Stimulated activated naive B cell treated with anti-CD40 and anti-IgM and Interleukin-4, amounts not matched to agents 10 μg/mL and 1 μg/mL and 100 μg/mL, for 72 hours (primary cell): Measurements from ENCODE around the gene ZNF408.
A peak's percentile ranks its signal among the peaks of the same experiment; 100 is the strongest.

Experiments
- ATAC-seq, 2 donors: fragments of 150-1000 bp; cut with Tn5 transposase; replicated peaks; 2 replicates each; pipeline ENCODE4 v1.10.0; 2021; ENCODE audit warnings: moderate library complexity in 1 of 2
- DNase-seq: peaks from one replicate; pipeline ENCODE4 v3.0.0; 2021
- H3K27ac Mint-ChIP-seq: one replicate; pipeline ENCODE4 v1.8.0; 2022; ENCODE audit warnings: mild to moderate bottlenecking, mixed read lengths
- H3K27me3 Mint-ChIP-seq, 2 donors: one replicate each; pipeline ENCODE4 v1.8.0; 2022; ENCODE audit warnings: mixed read lengths in 2 of 2
- H3K36me3 Mint-ChIP-seq, 2 donors: one replicate each; pipeline ENCODE4 v1.8.0; 2022; ENCODE audit warnings: mixed read lengths in 2 of 2, mild to moderate bottlenecking in 1 of 2
- H3K4me1 Mint-ChIP-seq, 2 donors: one replicate each; pipeline ENCODE4 v1.8.0; 2022; ENCODE audit warnings: mixed read lengths in 2 of 2, mild to moderate bottlenecking in 1 of 2
- H3K4me3 Mint-ChIP-seq, 2 donors: one replicate each; pipeline ENCODE4 v1.8.0; 2022; ENCODE audit warnings: mild to moderate bottlenecking in 2 of 2, mixed read lengths in 2 of 2, moderate library complexity in 1 of 2
- H3K9me3 Mint-ChIP-seq, 2 donors: one replicate each; pipeline ENCODE4 v1.8.0; 2022; ENCODE audit warnings: mixed read lengths in 2 of 2, mild to moderate bottlenecking in 1 of 2

Gene ZNF408

DNA sequence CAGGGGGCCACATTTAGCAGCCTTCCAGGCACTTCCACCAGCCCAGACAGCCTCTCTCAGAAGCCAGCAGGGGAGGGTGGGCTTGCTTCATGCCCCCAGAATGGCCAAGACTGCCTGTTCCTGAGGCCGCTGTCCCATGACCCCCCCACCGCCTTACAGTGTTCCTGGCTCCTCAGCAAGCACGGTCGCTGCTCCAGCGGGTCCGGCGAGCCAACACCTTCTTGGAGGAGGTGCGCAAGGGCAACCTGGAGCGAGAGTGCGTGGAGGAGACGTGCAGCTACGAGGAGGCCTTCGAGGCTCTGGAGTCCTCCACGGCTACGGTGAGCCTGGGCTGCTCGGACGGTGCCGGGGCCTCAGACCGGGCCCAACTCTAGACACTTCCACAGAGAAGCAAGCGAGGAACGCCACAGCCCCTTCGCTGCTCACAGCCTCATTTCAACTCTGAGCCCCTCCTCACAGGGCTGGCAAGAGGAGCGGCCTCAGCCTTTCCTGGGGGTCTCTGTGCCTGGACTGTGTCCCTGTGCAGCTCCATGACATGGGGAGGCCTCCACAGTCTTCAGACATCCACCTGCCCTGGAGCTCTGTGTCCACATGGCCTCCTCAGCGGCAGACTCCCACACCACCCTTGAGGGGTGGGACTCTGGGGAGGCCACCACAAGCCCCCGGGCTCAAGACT is 18.9 kb downstream of the ZNF408 start:
- Mint-ChIP-seq H3K27me3 (no peaks in the 10 kb centered on the region), H3K9me3 (no peaks in the 10 kb centered on the region), H3K27ac (no peak overlapping the region), H3K4me3 (no peak overlapping the region), H3K4me1 (no peaks in the 10 kb centered on the region), H3K36me3 (no peaks in the 10 kb centered on the region)
- ATAC-seq (peak in 1 of 2 donors; percentile 16), DNase-seq (no peak)

DNA sequence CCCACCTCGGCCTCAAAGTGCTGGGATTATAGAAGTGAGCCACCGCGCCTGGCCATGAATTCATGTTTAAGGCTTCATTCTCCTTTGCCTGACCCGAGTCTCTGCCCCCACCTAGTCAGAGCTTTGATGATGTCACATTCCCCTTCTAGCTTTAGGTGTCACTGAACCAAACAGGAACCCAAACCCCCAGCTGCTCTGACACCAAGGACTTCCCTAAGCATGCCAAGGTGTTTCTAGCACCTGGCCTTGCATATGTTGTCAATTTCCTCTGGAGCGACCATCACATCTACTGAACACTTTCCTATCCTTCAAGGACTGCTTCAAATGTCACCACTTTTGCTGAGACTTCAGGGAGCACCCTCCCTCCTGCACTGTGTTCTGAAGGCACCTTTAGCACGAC is 20.5 kb downstream of the ZNF408 start:
- Mint-ChIP-seq H3K36me3 (no peaks in the 10 kb centered on the region), H3K4me3 (no peak overlapping the region), H3K27me3 (no peaks in the 10 kb centered on the region), H3K4me1 (no peaks in the 10 kb centered on the region), H3K9me3 (no peaks in the 10 kb centered on the region), H3K27ac (no peak overlapping the region)
- DNase-seq (no peak), ATAC-seq (no peak)

DNA sequence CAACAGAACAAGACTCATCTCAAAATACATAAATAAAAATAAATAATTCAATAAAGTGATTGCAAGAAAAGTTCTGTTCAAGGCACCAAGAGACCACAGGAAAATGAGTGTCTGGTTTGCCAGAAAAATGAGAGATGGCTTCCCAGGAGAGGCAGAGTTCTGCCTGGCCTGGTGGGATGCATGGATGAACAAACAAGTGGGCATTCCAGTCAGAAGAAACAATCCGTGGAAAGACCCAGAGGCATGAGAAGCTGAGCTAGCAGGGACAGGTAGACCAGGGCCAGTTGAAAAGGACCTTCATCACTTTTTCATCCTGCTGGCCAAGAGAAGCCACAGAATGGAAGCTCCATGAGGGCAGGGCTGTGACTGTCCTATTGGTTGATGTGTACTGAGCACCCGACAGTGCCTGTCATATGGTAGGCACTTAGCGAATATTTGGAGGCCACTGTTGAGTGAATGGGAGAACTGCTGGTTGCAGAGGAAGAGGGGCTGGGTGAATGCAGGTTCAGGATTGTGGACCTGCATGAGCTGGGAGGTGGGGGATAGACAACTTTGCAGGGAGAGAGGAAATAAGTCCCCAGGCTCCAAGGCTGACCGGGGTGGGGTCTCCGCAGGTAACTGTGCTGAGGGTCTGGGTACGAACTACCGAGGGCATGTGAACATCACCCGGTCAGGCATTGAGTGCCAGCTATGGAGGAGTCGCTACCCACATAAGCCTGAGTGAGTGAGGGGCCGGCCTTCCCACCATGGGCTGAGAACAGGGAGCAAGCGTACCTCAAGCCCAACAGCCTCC is 21.9 kb downstream of the ZNF408 start:
- Mint-ChIP-seq H3K4me1 (no peaks in the 10 kb centered on the region), H3K9me3 (no peaks in the 10 kb centered on the region), H3K27me3 (no peaks in the 10 kb centered on the region), H3K36me3 (no peaks in the 10 kb centered on the region), H3K4me3 (no peak overlapping the region), H3K27ac (no peak overlapping the region)
- ATAC-seq (no peak), DNase-seq (no peak)

DNA sequence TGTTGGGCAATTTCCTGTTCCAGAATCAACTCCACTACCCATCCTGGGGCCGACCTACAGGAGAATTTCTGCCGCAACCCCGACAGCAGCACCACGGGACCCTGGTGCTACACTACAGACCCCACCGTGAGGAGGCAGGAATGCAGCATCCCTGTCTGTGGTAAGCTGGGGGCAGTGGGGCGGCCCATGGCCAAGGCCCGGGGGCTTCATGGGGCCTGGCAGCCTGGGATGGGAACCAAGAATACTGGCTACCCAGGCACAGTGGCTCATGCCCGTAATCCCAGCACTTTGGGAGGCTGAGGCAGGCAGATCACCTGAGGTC is 22.5 kb downstream of the ZNF408 start:
- Mint-ChIP-seq H3K27me3 (no peaks in the 10 kb centered on the region), H3K27ac (no peak overlapping the region), H3K4me3 (no peak overlapping the region), H3K4me1 (no peaks in the 10 kb centered on the region), H3K9me3 (no peaks in the 10 kb centered on the region), H3K36me3 (no peaks in the 10 kb centered on the region)
- DNase-seq (no peak), ATAC-seq (no peak)

GRCh38 chr11:46724088-46724487 is 23.3 kb downstream of the ZNF408 start:
- no peak for DNase-seq
- H3K4me3 Mint-ChIP-seq, result no peak overlapping the region
- H3K36me3 Mint-ChIP-seq, result no peaks in the 10 kb centered on the region
- H3K9me3 Mint-ChIP-seq, result no peaks in the 10 kb centered on the region
- ATAC-seq, result peak in 1 of 2 donors; percentile 50
- H3K4me1 Mint-ChIP-seq, result no peaks in the 10 kb centered on the region
- no peak overlapping the region for H3K27ac Mint-ChIP-seq
- no peaks in the 10 kb centered on the region for H3K27me3 Mint-ChIP-seq

DNA sequence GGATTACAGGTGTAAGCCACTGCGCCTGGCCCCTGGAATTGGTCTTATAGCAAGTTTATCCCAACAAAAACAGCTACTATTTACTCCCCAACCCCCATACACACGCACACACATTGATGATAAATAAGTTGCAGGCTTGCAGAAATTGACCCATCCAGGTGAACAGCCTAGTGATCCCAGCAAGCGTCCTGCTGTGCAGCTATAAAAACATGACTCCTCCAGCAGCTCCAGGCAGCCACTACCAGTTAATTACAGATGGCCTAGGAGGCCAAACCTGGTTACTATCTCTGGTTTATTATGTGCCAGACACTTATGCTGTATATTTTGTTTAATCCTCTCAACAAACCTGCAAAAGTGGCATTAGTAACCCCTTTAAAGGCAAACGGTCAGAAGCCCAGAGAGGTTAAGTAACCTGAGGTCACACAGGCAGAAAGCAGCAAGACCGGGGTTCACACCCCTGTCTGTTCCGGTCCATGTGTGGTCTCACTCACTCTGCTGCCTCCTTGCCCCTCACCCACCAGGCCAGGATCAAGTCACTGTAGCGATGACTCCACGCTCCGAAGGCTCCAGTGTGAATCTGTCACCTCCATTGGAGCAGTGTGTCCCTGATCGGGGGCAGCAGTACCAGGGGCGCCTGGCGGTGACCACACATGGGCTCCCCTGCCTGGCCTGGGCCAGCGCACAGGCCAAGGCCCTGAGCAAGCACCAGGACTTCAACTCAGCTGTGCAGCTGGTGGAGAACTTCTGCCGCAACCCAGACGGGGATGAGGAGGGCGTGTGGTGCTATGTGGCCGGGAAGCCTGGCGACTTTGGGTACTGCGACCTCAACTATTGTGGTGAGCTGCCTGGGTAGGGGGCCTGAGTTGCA is 24.7 kb downstream of the ZNF408 start:
- ATAC-seq, result no peak
- H3K4me3 Mint-ChIP-seq, result no peak overlapping the region
- H3K4me1 Mint-ChIP-seq, result no peaks in the 10 kb centered on the region
- H3K27me3 Mint-ChIP-seq, result no peaks in the 10 kb centered on the region
- DNase-seq, result no peak
- H3K27ac Mint-ChIP-seq, result no peak overlapping the region
- no peaks in the 10 kb centered on the region for H3K9me3 Mint-ChIP-seq
- H3K36me3 Mint-ChIP-seq, result no peaks in the 10 kb centered on the region

DNA sequence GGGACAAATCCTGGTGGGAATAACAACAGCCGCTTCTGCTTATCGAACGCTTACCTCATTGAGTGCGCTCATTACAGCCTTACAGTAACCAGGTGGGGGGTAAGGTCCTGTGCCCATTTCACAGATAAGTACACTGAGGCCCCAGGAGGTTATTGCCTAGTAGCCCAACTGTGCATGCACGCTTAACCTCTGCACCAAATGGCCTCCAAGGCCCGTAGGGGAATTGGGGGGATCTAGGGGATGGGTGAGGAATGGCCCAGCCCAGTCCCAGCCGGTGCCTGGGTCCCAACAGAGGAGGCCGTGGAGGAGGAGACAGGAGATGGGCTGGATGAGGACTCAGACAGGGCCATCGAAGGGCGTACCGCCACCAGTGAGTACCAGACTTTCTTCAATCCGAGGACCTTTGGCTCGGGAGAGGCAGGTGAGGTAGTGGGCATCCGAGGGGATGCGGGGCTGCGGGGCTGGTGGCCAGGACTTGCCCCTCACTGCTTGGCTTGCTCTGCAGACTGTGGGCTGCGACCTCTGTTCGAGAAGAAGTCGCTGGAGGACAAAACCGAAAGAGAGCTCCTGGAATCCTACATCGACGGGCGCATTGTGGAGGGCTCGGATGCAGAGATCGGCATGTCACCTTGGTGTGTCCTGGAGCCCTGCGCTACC is 25.5 kb downstream of the ZNF408 start:
- H3K27ac Mint-ChIP-seq, result no peak overlapping the region
- H3K36me3 Mint-ChIP-seq, result no peaks in the 10 kb centered on the region
- H3K9me3 Mint-ChIP-seq, result no peaks in the 10 kb centered on the region
- H3K27me3 Mint-ChIP-seq, result no peaks in the 10 kb centered on the region
- H3K4me3 Mint-ChIP-seq, result no peak overlapping the region
- no peaks in the 10 kb centered on the region for H3K4me1 Mint-ChIP-seq
- DNase-seq (no peak), ATAC-seq (no peak)

GRCh38 chr11:46727952-46728658 is 27.3 kb downstream of the ZNF408 start:
- H3K4me3 Mint-ChIP-seq, result no peak overlapping the region
- H3K4me1 Mint-ChIP-seq, result no peaks in the 10 kb centered on the region
- DNase-seq, result no peak
- no peak overlapping the region for H3K27ac Mint-ChIP-seq
- H3K9me3 Mint-ChIP-seq, result no peaks in the 10 kb centered on the region
- H3K27me3 Mint-ChIP-seq, result no peaks in the 10 kb centered on the region
- no peaks in the 10 kb centered on the region for H3K36me3 Mint-ChIP-seq
- no peak for ATAC-seq

- DNase-seq (no peak), ATAC-seq (no peak)
- Mint-ChIP-seq H3K27me3 (no peaks in the 10 kb centered on the region), H3K36me3 (no peaks in the 10 kb centered on the region), H3K27ac (no peak overlapping the region), H3K4me1 (no peaks in the 10 kb centered on the region), H3K9me3 (no peaks in the 10 kb centered on the region), H3K4me3 (no peak overlapping the region)
Measured at GRCh38 chr11:46728659-46729040, 27.8 kb downstream of the ZNF408 start.

GRCh38 chr11:46729110-46730027 is 28.5 kb downstream of the ZNF408 start:
- no peak overlapping the region for H3K27ac Mint-ChIP-seq
- no peak for DNase-seq
- no peak overlapping the region for H3K4me3 Mint-ChIP-seq
- no peak for ATAC-seq
- no peaks in the 10 kb centered on the region for H3K4me1 Mint-ChIP-seq
- H3K9me3 Mint-ChIP-seq, result no peaks in the 10 kb centered on the region
- no peaks in the 10 kb centered on the region for H3K27me3 Mint-ChIP-seq
- H3K36me3 Mint-ChIP-seq, result no peaks in the 10 kb centered on the region

GRCh38 chr11:46731545-46731944 is 30.7 kb downstream of the ZNF408 start:
- DNase-seq (no peak), ATAC-seq (no peak)
- Mint-ChIP-seq H3K4me3 (no peak overlapping the region), H3K4me1 (no peaks in the 10 kb centered on the region), H3K36me3 (no peaks in the 10 kb centered on the region), H3K9me3 (no peaks in the 10 kb centered on the region), H3K27ac (no peak overlapping the region), H3K27me3 (no peaks in the 10 kb centered on the region)

GRCh38 chr11:46733234-46733633 is 32.4 kb downstream of the ZNF408 start:
- Mint-ChIP-seq H3K4me3 (no peak overlapping the region), H3K27ac (no peak overlapping the region), H3K27me3 (no peaks in the 10 kb centered on the region), H3K36me3 (peaks cover 0 to 6% of the 10 kb centered on the region in 2 donors), H3K4me1 (no peaks in the 10 kb centered on the region), H3K9me3 (no peaks in the 10 kb centered on the region)
- no peak for DNase-seq
- ATAC-seq, result no peak

GRCh38 chr11:46736146-46736545 is 35.3 kb downstream of the ZNF408 start:
- Mint-ChIP-seq H3K4me3 (no peak overlapping the region), H3K27ac (peak overlapping the region; percentile 44), H3K36me3 (peaks cover 13 to 30% of the 10 kb centered on the region in 2 donors), H3K27me3 (no peaks in the 10 kb centered on the region), H3K9me3 (no peaks in the 10 kb centered on the region), H3K4me1 (no peaks in the 10 kb centered on the region)
- DNase-seq, result no peak
- ATAC-seq, result no peak
